Astrocyte (in vitro differentiated cells and primary cell): ENCODE results near the gene BMPR1A. TPM values are rescaled to one million over a fixed set of nuclear protein-coding genes. Genes with fewer than 3 reads are reported as not detected.

Experiments used
- DNase-seq: peaks from one replicate; pipeline ENCODE4 v3.0.0-alpha.2; 2010; ENCODE audit warnings: low read depth
- FAIRE-seq: peaks from 2 replicates; lab custom pipeline; 2011; peaks lifted over from hg19 to GRCh38; lab: Jason Lieb, UNC
- H2AFZ ChIP-seq: 2 replicates; pipeline ENCODE4 v1.6.0; 2012; ENCODE audit warnings: low read depth, low read length, inconsistent platforms
- H3K27ac ChIP-seq: 2 replicates; pipeline ENCODE4 v1.5.1; 2011; ENCODE audit warnings: low read depth, low read length, inconsistent platforms
- H3K27me3 ChIP-seq: 2 replicates; pipeline ENCODE4 v1.6.0; 2011; ENCODE audit warnings: low read length, inconsistent platforms; ENCODE audit not compliant: insufficient read depth
- H3K36me3 ChIP-seq: 2 replicates; pipeline ENCODE4 v1.5.1; 2011; ENCODE audit warnings: low read length, inconsistent platforms; ENCODE audit not compliant: insufficient read depth
- H3K4me1 ChIP-seq: 2 replicates; pipeline ENCODE4 v1.5.1; 2011; ENCODE audit warnings: low read length, inconsistent platforms; ENCODE audit not compliant: insufficient read depth
- H3K4me2 ChIP-seq: 2 replicates; pipeline ENCODE4 v1.6.0; 2012; ENCODE audit warnings: low read length, inconsistent platforms
- H3K4me3 ChIP-seq: 2 replicates; pipeline ENCODE4 v1.5.1; 2011; ENCODE audit warnings: low read depth, mild to moderate bottlenecking, low read length, inconsistent platforms; ENCODE audit not compliant: insufficient read depth
- H3K79me2 ChIP-seq: 2 replicates; pipeline ENCODE4 v1.6.0; 2012; ENCODE audit warnings: mild to moderate bottlenecking, low read length, inconsistent platforms; ENCODE audit not compliant: insufficient read depth
- H3K9ac ChIP-seq: 2 replicates; pipeline ENCODE4 v1.6.0; 2012; ENCODE audit warnings: mild to moderate bottlenecking, low read length, inconsistent platforms
- H3K9me3 ChIP-seq: 2 replicates; pipeline ENCODE4 v1.5.1; 2012; ENCODE audit warnings: low read depth, mild to moderate bottlenecking, low read length, inconsistent platforms; ENCODE audit not compliant: insufficient read depth
- H4K20me1 ChIP-seq: 2 replicates; pipeline ENCODE4 v1.6.0; 2012; ENCODE audit warnings: low read length, inconsistent platforms; ENCODE audit not compliant: insufficient read depth
- H3K27ac Mint-ChIP-seq: one replicate; pipeline ENCODE4 v1.8.0; 2021; ENCODE audit warnings: mild to moderate bottlenecking, mixed read lengths; ENCODE audit not compliant: unreplicated experiment
- H3K27me3 Mint-ChIP-seq: one replicate; pipeline ENCODE4 v1.8.0; 2021; ENCODE audit warnings: low read depth, mixed read lengths; ENCODE audit not compliant: unreplicated experiment
- H3K36me3 Mint-ChIP-seq: one replicate; pipeline ENCODE4 v1.8.0; 2021; ENCODE audit warnings: low read depth, mixed read lengths; ENCODE audit not compliant: unreplicated experiment
- H3K4me1 Mint-ChIP-seq: one replicate; pipeline ENCODE4 v1.8.0; 2021; ENCODE audit warnings: low read depth, mixed read lengths; ENCODE audit not compliant: unreplicated experiment
- H3K4me3 Mint-ChIP-seq: one replicate; pipeline ENCODE4 v1.8.0; 2021; ENCODE audit warnings: mild to moderate bottlenecking, moderate library complexity, mixed read lengths; ENCODE audit not compliant: unreplicated experiment
- H3K9me3 Mint-ChIP-seq: one replicate; pipeline ENCODE4 v1.8.0; 2021; ENCODE audit warnings: mild to moderate bottlenecking, mixed read lengths; ENCODE audit not compliant: unreplicated experiment
- CTCF ChIP-seq: IDR thresholded peaks from 2 replicates; pipeline ENCODE4 v1.5.1; 2011; ENCODE audit warnings: low read depth, mild to moderate bottlenecking, inconsistent platforms, low read length, moderate library complexity; ENCODE audit not compliant: insufficient read depth
- EZH2 ChIP-seq: IDR thresholded peaks from 2 replicates; pipeline ENCODE4 v1.6.1; 2012; ENCODE audit warnings: mild to moderate bottlenecking, low read length, inconsistent platforms; ENCODE audit not compliant: insufficient read depth
- total RNA-seq: library from RNA; stranded (reverse); gene quantifications from 2 replicates; pipeline ENCODE4 v1.2.1, GENCODE V29; 2021

Gene BMPR1A
- total RNA-seq, 1 donor from 2014 or later = 52.2 TPM

- no peak for TF ChIP-seq EZH2
- no peak for TF ChIP-seq CTCF
- H4K20me1 ChIP-seq = peaks cover 38% of the 10 kb centered on the region
- H3K4me2 ChIP-seq = no peak overlapping the region
- Mint-ChIP-seq H3K27me3 (no peaks in the 10 kb centered on the region), H3K4me1 (peaks cover 16% of the 10 kb centered on the region), H3K27ac (no peak overlapping the region), H3K9me3 (no peaks in the 10 kb centered on the region), H3K4me3 (no peak overlapping the region), H3K36me3 (peaks cover 6% of the 10 kb centered on the region)
- peaks cover 16% of the 10 kb centered on the region for H3K4me1 ChIP-seq
- FAIRE-seq (no peak), DNase-seq (no peak)
- H3K79me2 ChIP-seq = peaks cover 72% of the 10 kb centered on the region
- H3K9me3 ChIP-seq = no peaks in the 10 kb centered on the region
- no peaks in the 10 kb centered on the region for H3K27me3 ChIP-seq
- H3K27ac ChIP-seq = no peak overlapping the region
- no peak overlapping the region for H3K9ac ChIP-seq
- no peak overlapping the region for H2AFZ ChIP-seq
- H3K4me3 ChIP-seq = no peak overlapping the region
- H3K36me3 ChIP-seq = no peaks in the 10 kb centered on the region
Measured at GRCh38 chr10:86790394-86790793, 34.0 kb downstream of the BMPR1A start.

GRCh38 chr10:86792461-86793167 lies 36.2 kb downstream of the BMPR1A start:
- H4K20me1 ChIP-seq = peaks cover 21% of the 10 kb centered on the region
- H3K4me2 ChIP-seq = no peak overlapping the region
- no peak overlapping the region for H3K27ac Mint-ChIP-seq

More at GRCh38 chr10:86792461-86793167, 36.2 kb downstream of the BMPR1A start:
- Histone ChIP-seq H3K79me2 (peaks cover 66% of the 10 kb centered on the region), H3K9ac (no peak overlapping the region), H3K27me3 (no peaks in the 10 kb centered on the region), H3K9me3 (no peaks in the 10 kb centered on the region), H2AFZ (no peak overlapping the region), H3K27ac (no peak overlapping the region), H3K4me1 (peaks cover 13% of the 10 kb centered on the region), H3K36me3 (no peaks in the 10 kb centered on the region), H3K4me3 (no peak overlapping the region)
- TF ChIP-seq CTCF (no peak), EZH2 (no peak)
- peaks cover 18% of the 10 kb centered on the region for H3K4me1 Mint-ChIP-seq
- no peak overlapping the region for H3K4me3 Mint-ChIP-seq
- no peak for FAIRE-seq
- H3K27me3 Mint-ChIP-seq = no peaks in the 10 kb centered on the region
- DNase-seq = no peak
- no peaks in the 10 kb centered on the region for H3K9me3 Mint-ChIP-seq
- peaks cover 6% of the 10 kb centered on the region for H3K36me3 Mint-ChIP-seq
